Bronchus fibroblast of lung (primary cell): ENCODE measurements around the gene USP33. TPM values are rescaled to one million over a fixed set of nuclear protein-coding genes. Genes with fewer than 3 reads are reported as not detected.

Experiments used
- total RNA-seq: library from RNA; depleted of rRNA; stranded (reverse); fragments of >200 nt; gene quantifications from 2 replicates; pipeline ENCODE4 v1.2.3, GENCODE V29; 2015

The USP33 gene
- 31.2 and 34.5 TPM in 2 replicates for total RNA-seq

GRCh38 chr1:77759071-77760028 lies at the start of gene USP33:
Gene USP33, minus strand, starts transcription at chr1:77759852. Its CDS starts 18,155 bp downstream, at chr1:77741697.

DNA sequence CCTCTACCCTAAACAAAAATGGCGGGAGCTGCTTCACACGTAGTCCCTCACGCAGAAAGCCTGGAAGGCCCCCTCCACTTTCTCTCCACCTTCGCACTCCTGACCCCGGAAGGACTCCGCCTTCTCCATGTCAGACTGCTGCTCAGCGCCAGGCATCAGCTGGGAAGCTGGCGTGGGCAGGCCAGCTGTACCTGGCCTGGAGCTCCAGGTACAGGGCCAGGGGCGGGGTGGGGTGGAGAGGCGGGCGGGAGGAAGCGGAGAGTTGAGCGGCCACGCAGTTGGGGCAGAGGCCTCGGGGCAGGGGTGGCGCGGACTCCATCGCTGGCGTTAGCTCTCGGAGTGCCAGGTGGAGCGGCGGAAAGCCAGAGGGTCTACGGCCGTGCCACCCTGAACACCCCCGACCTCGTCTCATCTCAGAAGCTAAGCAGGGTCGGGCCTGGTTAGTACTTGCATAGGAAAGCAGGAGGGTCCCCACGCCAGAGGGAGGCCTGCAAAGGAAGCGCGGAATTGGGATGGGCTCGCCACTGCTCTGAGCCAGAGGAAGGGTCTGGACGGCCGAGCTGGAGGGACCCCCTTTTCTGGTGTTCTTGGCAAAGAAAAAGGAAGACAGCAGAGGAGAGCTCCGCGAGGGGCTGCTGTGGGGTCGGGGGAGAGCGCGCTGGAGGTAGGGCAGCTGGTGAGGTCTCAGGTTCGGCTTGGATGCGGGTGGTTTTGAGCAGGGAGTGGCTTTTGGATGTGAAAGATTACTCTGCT lies 20.1 kb upstream of the USP33 start, which contains the start of gene MIGA1:
MIGA1 (plus strand) TSS at position 121 of the 753 bp plus-strand sequence. CDS start 3,604 bp downstream, outside the sequence.

GRCh38 chr1:77682460-77683159 lies 77.0 kb downstream of the USP33 start, which contains the start of gene ZZZ3:
Gene ZZZ3, minus strand, starts transcription at chr1:77682658. Its CDS starts 49,304 bp downstream, at chr1:77633354.

Other genes starting within 250 kb of the USP33 start
- 35.4 and 42.5 TPM in 2 replicates for gene ZZZ3, start 77.2 kb downstream of the USP33 start, total RNA-seq
- gene MIGA1, start 19.8 kb upstream of the USP33 start, total RNA-seq, result 5.5 and 7.1 TPM in 2 replicates
- gene NEXN, start 128.8 kb upstream of the USP33 start, total RNA-seq, result 6.4 and 9.2 TPM in 2 replicates
- gene FUBP1, start 219.2 kb upstream of the USP33 start, total RNA-seq, result 110 and 117 TPM in 2 replicates
- 46.8 and 56.3 TPM in 2 replicates for gene DNAJB4, start 245.1 kb upstream of the USP33 start, total RNA-seq